Breast epithelium (tissue), 4 donors: ENCODE data around the gene SLC37A1. TPM values are rescaled to one million over a fixed set of nuclear protein-coding genes. Genes with fewer than 3 reads are reported as not detected.

Source experiments
- DNase-seq, 2 donors: peaks; one replicate each; pipeline ENCODE4 v3.0.0-alpha.2; 2019; ENCODE audit warnings: low spot score in 2 of 2
- H3K27ac ChIP-seq, 2 donors: fragments of 200-600 bp; sonication (generic) in 1 of 2; one replicate each; pipeline ENCODE4 v1.5.1; 2016 to 2019; ENCODE audit warnings: mild to moderate bottlenecking in 1 of 2
- H3K27me3 ChIP-seq, 2 donors: fragments of 200-600 bp; sonication (generic) in 1 of 2; one replicate each; pipeline versions ENCODE4 v1.5.1 to v1.6.0; 2017 to 2019; ENCODE audit warnings: control low read depth in 1 of 2, mild to moderate bottlenecking in 1 of 2
- H3K36me3 ChIP-seq: fragments of 200-600 bp; one replicate; pipeline ENCODE4 v1.5.1; 2019
- H3K4me1 ChIP-seq, 2 donors: fragments of 200-600 bp; sonication (generic); one replicate each; pipeline ENCODE4 v1.5.1; 2016 to 2019; ENCODE audit warnings: control low read depth in 1 of 2
- H3K4me3 ChIP-seq, 3 donors: fragments of 200-600 bp; sonication (generic); 1 replicate in 2 of 3; 2 replicates in 1 of 3; pipeline ENCODE4 v1.5.1; 2016 to 2019; ENCODE audit warnings: mild to moderate bottlenecking in 3 of 3, moderate library complexity in 2 of 3
- H3K9me3 ChIP-seq, 2 donors: fragments of 200-600 bp; sonication (generic) in 1 of 2; one replicate each; pipeline ENCODE4 v1.5.1; 2016 to 2019; ENCODE audit warnings: control low read depth in 1 of 2
- POLR2A ChIP-seq: fragments of 450-650 bp; IDR thresholded peaks from one replicate; pipeline ENCODE4 v1.6.1; 2016; ENCODE audit warnings: antibody characterized with exemption, mild to moderate bottlenecking, moderate library complexity
- POLR2AphosphoS5 ChIP-seq, 3 donors: sonication (generic); formaldehyde crosslinking; IDR thresholded peaks; one replicate each; pipeline ENCODE4 v1.6.1; 2017; ENCODE audit warnings: antibody characterized with exemption in 3 of 3
- intact Hi-C: fragments of 100-400 bp; cut with DNase I; formaldehyde crosslinking; loops from one replicate; pipeline ENCODE4 v1.15.1; 2023; ENCODE audit warnings: low total_unique reads
- total RNA-seq, 3 donors: library from RNA; depleted of rRNA; stranded (reverse); fragments of >200 nt; gene quantifications; one replicate each; pipeline ENCODE4 v1.1.0, GENCODE V29; 2016
- TF ChIP-seq, protein P1 (sequence below), 3 donors: fragments of 450-650 bp; IDR thresholded peaks; one replicate each; pipeline ENCODE4 v1.5.1; 2016 to 2017; ENCODE audit warnings: antibody characterized with exemption in 3 of 3, mild to moderate bottlenecking in 3 of 3, moderate library complexity in 3 of 3

Gene SLC37A1
- total RNA-seq, 3 donors from 2014 or later: 7.5 to 18.4 (median 18.4) TPM

DNA sequence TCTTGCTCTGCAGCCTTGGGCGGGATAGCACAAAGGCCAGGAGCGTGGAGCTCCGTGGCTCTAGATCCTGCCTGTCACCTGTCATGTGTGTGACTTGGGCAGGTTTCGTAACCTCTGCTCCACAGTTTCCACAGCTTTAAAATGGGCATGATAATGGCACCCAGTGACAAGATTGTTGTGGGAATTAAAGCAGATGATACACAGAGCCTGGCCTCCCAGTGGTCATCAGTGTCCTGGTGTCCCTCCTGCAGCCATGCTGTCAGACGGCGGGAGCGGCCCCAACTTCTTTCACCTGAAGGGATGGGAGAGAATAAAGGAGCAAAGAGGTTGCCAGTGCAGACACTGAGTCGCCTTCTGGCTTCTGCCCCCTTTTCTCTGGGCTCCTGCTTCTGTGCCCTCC is 61.5 kb downstream of the SLC37A1 start:
- Histone ChIP-seq H3K36me3 (no peaks in the 10 kb centered on the region), H3K27ac (no peak overlapping the region), H3K27me3 (no peaks in the 10 kb centered on the region), H3K4me3 (no peak overlapping the region), H3K4me1 (no peaks in the 10 kb centered on the region), H3K9me3 (no peaks in the 10 kb centered on the region)
- intact Hi-C loops: loop anchor here (10.0 kb wide), 1 partner anchor 1370 kb away; no protein-coding TSS in a partner anchor
- TF ChIP-seq POLR2A (no peak), POLR2AphosphoS5 (IDR thresholded peaks at IDR 0.05) (no peak)
- TF ChIP-seq, protein P1, sequence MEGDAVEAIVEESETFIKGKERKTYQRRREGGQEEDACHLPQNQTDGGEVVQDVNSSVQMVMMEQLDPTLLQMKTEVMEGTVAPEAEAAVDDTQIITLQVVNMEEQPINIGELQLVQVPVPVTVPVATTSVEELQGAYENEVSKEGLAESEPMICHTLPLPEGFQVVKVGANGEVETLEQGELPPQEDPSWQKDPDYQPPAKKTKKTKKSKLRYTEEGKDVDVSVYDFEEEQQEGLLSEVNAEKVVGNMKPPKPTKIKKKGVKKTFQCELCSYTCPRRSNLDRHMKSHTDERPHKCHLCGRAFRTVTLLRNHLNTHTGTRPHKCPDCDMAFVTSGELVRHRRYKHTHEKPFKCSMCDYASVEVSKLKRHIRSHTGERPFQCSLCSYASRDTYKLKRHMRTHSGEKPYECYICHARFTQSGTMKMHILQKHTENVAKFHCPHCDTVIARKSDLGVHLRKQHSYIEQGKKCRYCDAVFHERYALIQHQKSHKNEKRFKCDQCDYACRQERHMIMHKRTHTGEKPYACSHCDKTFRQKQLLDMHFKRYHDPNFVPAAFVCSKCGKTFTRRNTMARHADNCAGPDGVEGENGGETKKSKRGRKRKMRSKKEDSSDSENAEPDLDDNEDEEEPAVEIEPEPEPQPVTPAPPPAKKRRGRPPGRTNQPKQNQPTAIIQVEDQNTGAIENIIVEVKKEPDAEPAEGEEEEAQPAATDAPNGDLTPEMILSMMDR (IDR thresholded peaks at IDR 0.05): no peak
- DNase-seq: peak in 1 of 2 donors; percentile 44

DNA sequence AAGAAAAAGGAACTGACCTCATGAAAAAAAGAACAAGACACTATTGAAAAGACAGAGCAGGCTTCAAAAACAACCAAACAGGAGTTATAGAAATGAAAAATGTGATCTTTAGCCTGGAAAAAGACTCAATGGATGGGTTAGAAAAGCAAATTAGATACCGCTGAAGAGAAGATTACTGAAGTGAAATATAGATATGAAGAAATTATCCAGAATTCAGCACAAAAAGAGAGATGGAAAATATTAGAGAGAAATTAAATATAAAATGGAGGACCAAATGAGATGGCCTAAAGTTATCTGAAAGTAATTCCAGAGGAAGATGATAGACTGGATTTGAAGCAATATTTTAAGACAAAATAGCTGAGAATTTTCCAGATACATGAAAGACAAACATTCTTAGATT is 63.0 kb downstream of the SLC37A1 start:
- no peaks in the 10 kb centered on the region for H3K36me3 ChIP-seq

DNA sequence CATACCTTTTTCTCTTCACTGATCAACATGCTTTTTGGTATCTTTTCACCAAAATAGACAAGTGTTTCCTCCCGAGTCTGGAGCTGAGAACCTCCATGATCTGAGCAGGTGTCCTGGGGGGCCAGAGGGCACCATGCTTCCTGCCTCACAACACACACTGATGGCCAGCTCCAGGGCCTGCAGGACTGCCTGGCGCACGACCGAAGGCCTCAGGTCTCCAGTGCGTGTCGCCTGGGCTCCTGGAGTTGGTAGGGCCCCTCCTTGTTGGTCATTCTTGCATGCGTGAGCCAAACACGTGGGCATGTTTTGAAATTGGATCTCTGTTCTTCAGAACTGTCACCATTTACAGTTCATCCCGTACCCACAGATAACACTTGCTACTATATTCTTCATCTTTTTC is 64.4 kb downstream of the SLC37A1 start:
- H3K4me3 ChIP-seq: no peak overlapping the region
- H3K36me3 ChIP-seq: no peaks in the 10 kb centered on the region
- no peak for TF ChIP-seq POLR2A
- TF ChIP-seq POLR2AphosphoS5 (IDR thresholded peaks at IDR 0.05): no peak
- TF ChIP-seq, protein P1 (IDR thresholded peaks at IDR 0.05): no peak
- no peaks in the 10 kb centered on the region for H3K9me3 ChIP-seq
- H3K4me1 ChIP-seq: no peaks in the 10 kb centered on the region
- DNase-seq: peak in 1 of 2 donors; percentile 9
- intact Hi-C loops: loop anchor here (10.0 kb wide), 1 partner anchor 1373 kb away; no protein-coding TSS in a partner anchor
- no peaks in the 10 kb centered on the region for H3K27me3 ChIP-seq
- no peak overlapping the region for H3K27ac ChIP-seq

More for the DNA sequence above, 63.0 kb downstream of the SLC37A1 start:
- Histone ChIP-seq H3K27ac (no peak overlapping the region), H3K27me3 (no peaks in the 10 kb centered on the region), H3K4me3 (no peak overlapping the region), H3K4me1 (no peaks in the 10 kb centered on the region), H3K9me3 (no peaks in the 10 kb centered on the region)
- intact Hi-C loops: loop anchor here (10.0 kb wide), 1 partner anchor 1372 kb away; no protein-coding TSS in a partner anchor
- TF ChIP-seq, protein P1 (IDR thresholded peaks at IDR 0.05): no peak
- no peak for TF ChIP-seq POLR2A
- no peak for TF ChIP-seq POLR2AphosphoS5 (IDR thresholded peaks at IDR 0.05)
- no peak for DNase-seq

DNA sequence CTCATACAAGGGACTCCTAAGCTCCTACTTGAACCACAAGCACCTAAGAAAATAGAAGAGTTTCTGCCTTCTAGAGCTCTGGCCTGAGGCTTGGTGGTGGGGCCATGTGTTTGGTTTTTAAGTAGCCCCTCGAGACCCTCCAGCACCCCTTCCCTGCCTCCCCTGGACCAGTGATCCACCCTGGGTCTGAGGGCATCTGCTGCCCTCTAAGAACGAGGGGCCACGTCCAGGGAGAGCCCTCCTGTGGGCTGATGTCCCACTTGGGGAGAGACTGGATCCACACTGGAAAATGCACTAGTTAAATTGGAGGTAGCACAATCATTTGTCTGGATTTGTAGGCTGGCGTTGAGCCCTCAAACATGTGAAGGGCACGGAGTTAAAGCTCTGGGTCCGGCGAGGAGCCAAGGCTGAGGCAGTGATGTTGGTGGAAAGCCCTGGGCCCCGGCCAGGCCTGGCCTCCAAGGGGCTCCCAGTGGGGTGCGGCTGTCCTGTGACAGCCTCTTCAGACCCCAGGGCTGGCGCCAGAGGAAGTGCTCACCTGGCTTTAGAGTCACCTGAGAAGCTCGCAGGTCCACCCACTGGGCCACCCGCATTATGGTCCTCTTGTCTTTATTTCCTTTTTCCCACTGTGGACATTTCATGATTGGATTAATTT is 65.2 kb downstream of the SLC37A1 start:
- no peak for TF ChIP-seq POLR2A
- TF ChIP-seq POLR2AphosphoS5 (IDR thresholded peaks at IDR 0.05): no peak
- TF ChIP-seq, protein P1 (IDR thresholded peaks at IDR 0.05): no peak
- H3K4me1 ChIP-seq: no peaks in the 10 kb centered on the region
- H3K9me3 ChIP-seq: no peaks in the 10 kb centered on the region
- no peak for DNase-seq
- intact Hi-C loops: loop anchor here (10.0 kb wide), 1 partner anchor 1374 kb away; no protein-coding TSS in a partner anchor
- no peaks in the 10 kb centered on the region for H3K27me3 ChIP-seq
- H3K27ac ChIP-seq: no peak overlapping the region
- H3K36me3 ChIP-seq: no peaks in the 10 kb centered on the region
- no peak overlapping the region for H3K4me3 ChIP-seq

DNA sequence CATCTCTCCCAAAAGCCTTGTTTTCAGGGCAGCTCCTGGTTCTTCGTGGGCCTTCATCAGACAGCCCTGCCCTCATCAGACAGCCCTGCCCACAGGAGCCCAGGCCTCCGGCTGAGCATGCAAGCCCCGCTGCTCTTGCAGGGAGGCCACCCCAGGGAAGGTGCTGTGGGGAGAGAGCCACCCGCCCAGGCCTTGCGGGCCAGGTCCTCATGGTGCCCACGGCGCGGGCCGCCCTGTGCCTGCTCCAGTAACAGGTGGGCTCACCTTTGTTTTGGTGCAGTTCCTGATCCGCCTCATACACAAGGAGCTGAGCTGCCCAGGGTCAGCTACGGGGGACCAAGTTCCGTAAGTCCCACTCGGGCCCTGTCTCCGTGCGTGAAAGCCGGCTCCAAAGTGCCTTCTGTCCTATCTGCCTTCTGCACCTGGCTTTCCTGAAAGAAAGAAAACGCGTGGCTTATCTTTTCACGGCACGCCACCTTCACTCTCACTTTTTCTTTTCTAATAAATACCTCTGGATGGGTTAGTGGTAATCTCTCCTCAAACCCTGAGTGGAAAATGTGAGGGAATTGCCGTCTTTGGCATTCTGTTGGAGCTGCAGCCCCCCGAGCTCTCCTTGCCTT is 65.9 kb downstream of the SLC37A1 start:
- H3K27me3 ChIP-seq: no peaks in the 10 kb centered on the region
- TF ChIP-seq, protein P1 (IDR thresholded peaks at IDR 0.05): no peak
- TF ChIP-seq POLR2AphosphoS5 (IDR thresholded peaks at IDR 0.05): no peak
- no peak for TF ChIP-seq POLR2A
- no peak overlapping the region for H3K27ac ChIP-seq
- no peaks in the 10 kb centered on the region for H3K9me3 ChIP-seq
- no peak overlapping the region for H3K4me3 ChIP-seq
- H3K4me1 ChIP-seq: no peaks in the 10 kb centered on the region
- no peaks in the 10 kb centered on the region for H3K36me3 ChIP-seq
- DNase-seq: peak in 1 of 2 donors; percentile 33
- intact Hi-C loops: loop anchor here (10.0 kb wide), 1 partner anchor 1375 kb away; no protein-coding TSS in a partner anchor
